ENCODE data around the gene PDE6B.
"Not testable (repeated sequence)": the region's sequence is repeated elsewhere in the genome, so short reads cannot be mapped to it uniquely, and the experiment has no call there.

Gene PDE6B

DNA sequence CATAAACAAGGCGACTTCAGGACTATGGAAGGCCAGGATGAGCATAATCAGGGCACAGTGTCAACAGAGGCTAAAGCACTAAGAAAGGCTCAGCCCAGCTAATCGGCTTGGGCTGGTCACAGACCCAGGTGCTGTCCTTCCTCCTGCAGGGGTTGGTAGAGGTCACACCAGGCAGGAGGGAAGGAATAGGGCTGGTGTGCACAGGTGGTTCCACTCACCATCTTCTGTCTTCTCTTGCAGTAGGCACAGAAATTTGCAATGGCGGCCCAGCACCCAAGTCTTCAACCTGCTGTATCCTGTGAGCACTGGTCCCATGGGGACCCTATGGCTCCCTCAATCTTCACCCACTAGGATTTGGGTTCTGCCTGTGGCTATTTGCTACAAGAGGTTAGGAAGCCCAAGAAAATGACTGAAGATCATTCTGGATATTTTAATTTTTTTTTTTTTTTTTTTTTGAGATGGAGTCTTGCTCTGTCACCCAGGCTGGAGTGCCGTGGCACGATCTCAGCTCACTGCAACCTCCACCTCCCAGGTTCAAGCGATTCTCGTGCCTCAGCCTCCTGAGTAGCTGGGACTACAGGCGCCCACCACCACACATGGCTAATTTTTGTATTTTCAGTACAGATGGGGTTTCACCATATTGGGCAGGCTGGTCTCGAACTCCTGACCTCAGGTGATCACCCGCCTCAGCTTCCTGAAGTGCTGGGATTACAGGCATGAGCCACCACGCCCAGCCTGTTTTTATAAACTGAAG lies 44.6 kb downstream of the PDE6B start:
- not testable (repeated sequence) for DNase-seq (ENCODE audit: low spot score)

GRCh38 chr4:671769-672168 lies 46.4 kb downstream of the PDE6B start:
- no peak for DNase-seq (ENCODE audit: low spot score)

DNA sequence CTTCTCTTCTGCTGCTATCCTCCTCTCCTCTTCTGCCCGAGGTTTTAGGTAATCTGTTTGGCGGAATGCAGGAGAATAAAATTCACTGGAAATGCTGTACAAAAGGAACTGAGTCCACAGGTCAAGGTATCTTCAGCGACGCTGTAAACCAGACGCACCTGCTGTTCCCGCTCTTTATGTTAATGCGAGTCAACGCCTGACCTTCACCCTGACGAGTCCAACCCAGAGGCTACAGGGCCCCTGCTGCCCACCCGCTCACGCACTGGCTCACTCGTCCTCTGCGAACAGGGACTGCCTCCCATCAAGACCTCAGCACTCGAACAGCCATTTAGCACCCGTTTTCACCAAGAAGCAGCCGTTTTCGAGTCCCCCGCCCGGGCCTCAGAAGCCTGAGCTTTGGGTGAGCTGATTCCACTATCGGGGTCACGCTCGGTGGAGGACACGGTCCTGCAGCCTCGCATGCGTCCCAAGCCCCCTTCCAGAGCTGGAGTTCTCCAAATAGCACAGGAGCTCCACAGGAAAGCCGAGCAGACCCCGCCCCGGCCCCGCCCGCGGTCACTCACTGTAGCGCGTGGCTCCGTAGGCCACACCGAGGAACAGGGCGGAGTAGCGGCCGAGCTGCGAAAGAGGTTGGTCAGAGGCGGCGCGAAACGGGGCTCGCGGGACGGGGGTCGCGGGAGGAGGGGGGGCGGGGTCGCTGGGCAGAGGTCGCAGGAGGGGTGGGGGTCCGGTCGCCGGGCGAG lies 48.1 kb downstream of the PDE6B start:
- DNase-seq (ENCODE audit: low spot score): no peak

GRCh38 chr4:674172-675035 lies 49.0 kb downstream of the PDE6B start, which contains the start of the genes ATP5ME and MYL5:
Gene ATP5ME (minus strand): TSS chr4:674276. CDS start chr4:674247, 29 bp downstream.
Gene MYL5 (plus strand): TSS chr4:674542. CDS start chr4:678027, 3,485 bp downstream.
- peak; percentile 97 for DNase-seq (ENCODE audit: low spot score)

GRCh38 chr4:675036-675882 lies 49.9 kb downstream of the PDE6B start:
- DNase-seq (ENCODE audit: low spot score): no peak

GRCh38 chr4:675980-676870 lies 50.9 kb downstream of the PDE6B start:
- DNase-seq (ENCODE audit: low spot score): no peak

DNA sequence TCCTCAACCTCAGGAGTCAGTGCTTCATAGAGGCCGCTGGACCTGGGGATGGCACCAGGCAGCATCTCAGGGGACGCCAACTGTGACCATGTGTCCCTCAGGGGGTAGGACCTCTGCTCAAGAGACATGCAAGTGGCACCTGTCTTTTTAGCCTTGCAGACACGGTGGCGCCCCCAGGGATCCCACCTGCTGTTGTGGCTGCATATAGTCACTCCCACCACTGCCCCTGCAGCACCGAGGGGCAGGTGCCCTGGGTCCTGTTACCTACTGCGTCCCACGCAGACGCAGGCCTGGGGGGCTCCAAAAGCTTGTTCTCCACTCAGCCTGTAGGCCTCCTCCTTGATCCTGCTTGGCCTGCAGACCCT lies 51.5 kb downstream of the PDE6B start:
- no peak for DNase-seq (ENCODE audit: low spot score)

- peak; percentile 24 for DNase-seq (ENCODE audit: low spot score)
Observed at GRCh38 chr4:677431-678293, 52.3 kb downstream of the PDE6B start.

GRCh38 chr4:678331-679103 lies 53.1 kb downstream of the PDE6B start:
- no peak for DNase-seq (ENCODE audit: low spot score)

- no peak for DNase-seq (ENCODE audit: low spot score)
Observed at GRCh38 chr4:679104-679481, 53.7 kb downstream of the PDE6B start.

- no peak for DNase-seq (ENCODE audit: low spot score)
Observed at GRCh38 chr4:679629-680028, 54.3 kb downstream of the PDE6B start.

DNA sequence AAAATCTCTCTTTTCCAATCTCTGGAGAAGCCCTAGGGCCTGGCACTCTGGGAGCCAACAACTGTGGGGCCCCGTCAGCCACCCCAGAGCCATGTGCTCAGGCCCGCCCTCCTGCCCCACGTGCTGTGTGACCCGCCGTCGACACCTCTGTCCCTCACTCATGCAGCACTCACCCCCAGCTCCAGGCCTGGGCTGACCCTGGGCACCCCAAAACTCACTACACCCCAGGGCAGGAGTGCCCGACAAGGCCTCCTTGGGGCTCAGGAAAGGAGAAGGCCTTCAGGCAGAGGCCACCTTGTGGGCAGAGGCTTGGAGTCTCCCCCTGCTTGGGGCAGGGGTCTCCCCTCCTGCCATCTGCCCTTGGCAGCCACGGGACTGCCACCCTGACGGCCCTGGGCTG lies 54.7 kb downstream of the PDE6B start:
- no peak for DNase-seq (ENCODE audit: low spot score)

GRCh38 chr4:680551-680927 lies 55.2 kb downstream of the PDE6B start:
- no peak for DNase-seq (ENCODE audit: low spot score)

DNA sequence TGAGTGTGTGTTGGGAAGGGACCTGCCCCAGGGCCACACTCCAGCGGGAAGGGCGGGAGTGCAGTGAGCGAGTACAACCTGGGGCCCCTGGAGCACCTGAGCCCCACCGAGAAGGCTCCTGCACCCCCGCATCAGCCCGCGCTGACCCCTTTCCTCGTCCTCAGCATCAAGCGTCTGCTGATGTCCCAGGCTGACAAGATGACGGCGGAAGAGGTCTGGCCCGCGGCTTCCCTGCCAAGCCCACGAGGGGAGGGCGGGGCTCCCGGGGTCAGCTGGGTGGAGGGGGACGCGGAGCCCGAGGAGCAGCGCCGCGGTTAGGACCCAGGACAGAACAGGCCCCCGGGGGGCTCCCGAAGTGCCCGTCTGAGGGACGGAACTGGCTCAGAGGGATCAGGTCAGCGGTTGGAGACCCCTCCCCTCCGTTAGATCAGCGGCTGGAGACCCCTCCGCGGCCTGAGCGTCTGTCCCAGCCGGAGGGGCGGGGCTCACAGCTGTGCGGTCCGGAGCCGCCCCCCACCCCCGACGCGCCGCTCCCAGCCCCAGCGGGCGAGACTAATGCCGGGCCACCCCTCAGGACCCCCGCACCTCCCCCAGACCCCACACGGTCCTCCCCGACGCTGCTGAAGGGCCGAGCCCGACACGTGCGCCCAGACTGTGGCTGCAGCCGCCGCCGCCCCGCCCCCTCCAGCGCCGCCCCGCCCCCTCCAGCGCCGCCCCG lies 55.7 kb downstream of the PDE6B start:
- peak; percentile 53 for DNase-seq (ENCODE audit: low spot score)

DNA sequence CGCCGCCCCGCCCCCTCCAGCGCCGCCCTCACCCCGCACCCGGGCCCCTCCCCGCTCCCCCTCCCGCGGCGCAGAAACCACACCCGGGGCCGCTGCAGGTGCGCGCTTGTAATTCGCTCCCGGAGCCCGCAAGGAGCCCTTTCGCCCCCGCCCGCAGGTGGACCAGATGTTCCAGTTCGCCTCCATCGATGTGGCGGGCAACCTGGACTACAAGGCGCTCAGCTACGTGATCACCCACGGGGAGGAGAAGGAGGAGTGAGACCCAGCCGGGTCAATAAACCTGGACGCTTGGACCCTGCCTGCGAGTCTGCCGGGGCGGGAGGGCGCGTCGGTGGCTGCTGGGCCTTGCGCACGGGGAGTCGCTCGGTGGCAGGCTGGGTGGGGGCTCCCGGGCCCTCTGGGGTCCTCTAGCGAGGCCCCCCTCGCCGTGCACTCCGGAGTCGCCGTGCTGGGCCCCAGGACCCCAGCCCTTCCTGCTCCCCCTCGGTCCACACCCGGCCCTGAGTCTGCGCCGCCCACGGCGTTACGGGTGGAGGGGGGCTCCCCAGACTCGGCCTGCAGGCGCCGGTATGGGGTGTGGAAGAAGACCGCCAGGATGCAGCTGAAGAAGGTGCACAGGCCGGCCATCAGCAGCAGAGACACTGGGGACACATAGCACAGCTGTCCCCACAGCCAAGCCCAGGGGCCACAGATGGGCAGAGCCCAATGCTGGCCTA lies 56.5 kb downstream of the PDE6B start:
- peak; percentile 51 for DNase-seq (ENCODE audit: low spot score)

DNA sequence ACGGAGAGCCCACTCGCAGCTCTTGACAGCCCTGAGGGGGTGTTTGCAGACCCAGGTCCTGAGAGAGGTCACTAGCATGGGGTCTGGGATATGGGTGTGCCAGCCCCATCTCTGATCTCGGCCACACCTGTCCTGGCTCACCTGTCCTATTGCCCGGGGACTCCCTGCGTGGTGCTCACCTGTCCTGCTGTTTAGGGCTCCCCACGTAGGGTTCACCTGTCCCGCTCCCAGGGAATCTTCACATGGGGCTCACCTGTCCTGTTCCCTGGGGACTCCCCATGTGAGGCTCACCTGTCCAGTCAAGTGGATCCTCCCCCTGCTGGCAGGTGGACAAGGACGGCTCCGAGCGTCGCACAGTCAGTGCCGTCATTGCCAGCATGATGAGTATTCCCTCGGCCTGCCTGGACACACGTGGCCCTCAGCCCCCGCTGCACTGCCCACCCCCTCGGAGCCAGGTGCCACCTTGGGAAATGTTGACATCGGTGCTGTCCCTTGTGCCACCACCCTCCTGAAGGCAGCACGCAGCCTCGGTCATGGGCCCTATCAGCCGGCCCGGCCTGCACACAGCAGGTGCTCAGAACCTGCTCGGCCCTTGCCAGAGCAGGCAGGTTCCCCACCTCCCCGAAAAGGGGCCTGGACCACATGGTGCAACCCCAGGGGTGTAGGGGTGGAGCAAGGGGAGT lies 57.3 kb downstream of the PDE6B start:
- no peak for DNase-seq (ENCODE audit: low spot score)
